Measurements from ENCODE around the gene TNFAIP8L1. TPM values are rescaled to one million over a fixed set of nuclear protein-coding genes. Genes with fewer than 3 reads are reported as not detected.

The TNFAIP8L1 gene
- total and polyA plus RNA-seq, 2 of the 8 experiments (the other 6 are each of a cell fraction or from before 2014, with no cell fraction given): 3.2 to 6.1 TPM

- no peaks in the 10 kb centered on the region for H3K9me3 ChIP-seq (ENCODE audit: insufficient read depth in 2 of 2, low read depth in 1 of 2, low read length in 1 of 2)
- no peak overlapping the region for H2AFZ ChIP-seq (ENCODE audit: low read length)
- no peaks in the 10 kb centered on the region for H3K27me3 ChIP-seq (replicated peaks in 1 of 4; ENCODE audit: control insufficient read depth in 3 of 4, extremely low read depth in 1 of 4, insufficient read depth in 3 of 4, low read length in 3 of 4)
- WGBS, 2 experiments (ENCODE audit: extremely low coverage in 1 of 2, insufficient coverage in 1 of 2, insufficient read length in 1 of 2, insufficient replicate concordance in 2 of 2, low coverage in 1 of 2, low lambda C conversion rate in 2 of 2, missing lambda C conversion rate in 1 of 2): 91% methylated on average over 11 of the region's 11 CpGs; no CpG with 5 or more reads in 1 of the 2 experiments
- H3K4me3 ChIP-seq (ENCODE audit: extremely low read depth in 1 of 4, insufficient read depth in 2 of 4, low read depth in 3 of 4, low read length in 4 of 4): no peak overlapping the region
- no peak overlapping the region for H2BK15ac ChIP-seq (ENCODE audit: low read length)
- no peaks in the 10 kb centered on the region for H3K79me1 ChIP-seq (ENCODE audit: low read depth, low read length)
- no peaks in the 10 kb centered on the region for H3K79me2 ChIP-seq (ENCODE audit: control insufficient read depth in 1 of 2, insufficient read depth in 2 of 2, low read length in 2 of 2)
- H3K36me3 ChIP-seq (ENCODE audit: control insufficient read depth in 2 of 4, insufficient read depth in 4 of 4, low read length in 3 of 4): peaks cover 7 to 46% (median 19%) of the 10 kb centered on the region in 4 experiments
- H3K18ac ChIP-seq (ENCODE audit: extremely low read depth, low read length): no peak overlapping the region
- peaks cover 0 to 8% of the 10 kb centered on the region in 2 experiments for H4K20me1 ChIP-seq (replicated peaks in 1 of 2; ENCODE audit: control insufficient read depth in 1 of 2, insufficient read depth in 2 of 2, low read length in 2 of 2)
- H3K4me1 ChIP-seq (replicated peaks in 1 of 4; ENCODE audit: control insufficient read depth in 3 of 4, insufficient read depth in 4 of 4, low read length in 3 of 4): no peaks in the 10 kb centered on the region
- H2BK20ac ChIP-seq (ENCODE audit: low read length): no peak overlapping the region
- H3K14ac ChIP-seq (ENCODE audit: insufficient read length): no peak overlapping the region
- no peak overlapping the region for H4K91ac ChIP-seq (replicated peaks; ENCODE audit: insufficient read length, low read length)
- no peak overlapping the region for H3K27ac ChIP-seq (ENCODE audit: low read depth, low read length)
- POLR2A ChIA-PET (ENCODE audit: partially characterized antibody): interaction anchor here (1.8 kb wide), 1 partner anchor 8 kb away, joined by 5 read pairs; no protein-coding TSS in a partner anchor
- TF ChIP-seq CTCF (IDR thresholded peaks at IDR 0.05; ENCODE audit: control extremely low read depth in 1 of 3, insufficient read depth in 1 of 3, low read depth in 1 of 3, low read length in 3 of 3): peak in 2 of 3 experiments; percentile 21 to 25; a peak in 2 of 4 replicates
- TF ChIP-seq SIN3A (conservative IDR thresholded peaks at IDR 0.05 in 1 of 2, IDR thresholded peaks at IDR 0.05 in 1 of 2; ENCODE audit: low read depth in 1 of 2, low read length in 2 of 2): 0 out of 4 replicates have a peak, but pooled peaks of 1 of the 2 experiments have one; percentile 39
- TF ChIP-seq FOSL1 (IDR thresholded peaks at IDR 0.05; ENCODE audit: insufficient read depth, low read depth, low read length): no peak
- DNase-seq (ENCODE audit: low read depth in 1 of 2, low spot score in 2 of 2) (peak in 1 of 2 experiments; percentile 49), FAIRE-seq (no peak)
- H3K4ac ChIP-seq (replicated peaks; ENCODE audit: insufficient read length, low read depth, low read length): no peak overlapping the region
- H3K4me2 ChIP-seq (ENCODE audit: insufficient read depth in 1 of 2, low read depth in 2 of 2, low read length in 2 of 2): no peak overlapping the region
- no peak overlapping the region for H3K56ac ChIP-seq (replicated peaks; ENCODE audit: insufficient read length, low read depth, low read length)
- no peaks in the 10 kb centered on the region for H3K23me2 ChIP-seq (ENCODE audit: low read depth, low read length)
- no peak overlapping the region for H2BK5ac ChIP-seq (ENCODE audit: low read depth, low read length)
- no peak overlapping the region for H4K5ac ChIP-seq (ENCODE audit: insufficient read length, low read depth, low read length)
- H2BK120ac ChIP-seq (replicated peaks; ENCODE audit: low read depth, low read length): no peak overlapping the region
- no peak overlapping the region for H3K23ac ChIP-seq (ENCODE audit: insufficient read length)
- CTCF ChIA-PET (ENCODE audit: partially characterized antibody): interaction anchor here (0.9 to 1.5 kb wide), 4 partner anchors 16 to 175 kb away, joined by 3 to 6 read pairs (median 3); no protein-coding TSS in a partner anchor
- H2BK12ac ChIP-seq (ENCODE audit: low read depth, low read length): no peak overlapping the region
- H2AK5ac ChIP-seq (ENCODE audit: low read depth, low read length): no peak overlapping the region
- H4K8ac ChIP-seq (ENCODE audit: extremely low read depth, insufficient read depth, low read length): no peak overlapping the region
- H3K9ac ChIP-seq (replicated peaks in 1 of 4; ENCODE audit: extremely low read depth in 1 of 4, low read depth in 3 of 4, low read length in 3 of 4): no peak overlapping the region
Measured at GRCh38 chr19:4700693-4700970, 61.3 kb downstream of the TNFAIP8L1 start.
